ENCODE measurements around the gene C4orf17.
"Not testable (repeated sequence)": the region's sequence is repeated elsewhere in the genome, so short reads cannot be mapped to it uniquely, and the experiment has no call there.

DNA sequence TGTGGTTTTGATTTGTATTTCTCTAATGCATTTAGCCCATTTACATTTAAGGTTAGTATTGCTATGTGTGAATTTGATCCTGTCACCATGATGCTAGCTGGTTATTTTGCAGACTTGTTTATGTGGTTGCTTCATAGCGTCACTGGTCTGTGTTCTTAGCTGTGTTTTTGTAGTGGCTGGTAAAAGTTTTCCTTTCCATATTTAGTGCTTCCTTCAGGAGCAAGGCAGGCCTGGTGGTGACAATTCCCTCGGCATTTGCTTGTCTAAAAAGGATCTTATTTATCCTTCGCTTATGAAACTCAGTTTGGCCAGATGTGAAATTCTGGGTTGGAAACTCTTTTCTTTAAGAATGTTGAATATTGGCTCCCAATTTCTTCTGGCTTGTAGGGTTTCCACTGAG lies 23.9 kb downstream of the C4orf17 start:
- TF ChIP-seq, protein P1, sequence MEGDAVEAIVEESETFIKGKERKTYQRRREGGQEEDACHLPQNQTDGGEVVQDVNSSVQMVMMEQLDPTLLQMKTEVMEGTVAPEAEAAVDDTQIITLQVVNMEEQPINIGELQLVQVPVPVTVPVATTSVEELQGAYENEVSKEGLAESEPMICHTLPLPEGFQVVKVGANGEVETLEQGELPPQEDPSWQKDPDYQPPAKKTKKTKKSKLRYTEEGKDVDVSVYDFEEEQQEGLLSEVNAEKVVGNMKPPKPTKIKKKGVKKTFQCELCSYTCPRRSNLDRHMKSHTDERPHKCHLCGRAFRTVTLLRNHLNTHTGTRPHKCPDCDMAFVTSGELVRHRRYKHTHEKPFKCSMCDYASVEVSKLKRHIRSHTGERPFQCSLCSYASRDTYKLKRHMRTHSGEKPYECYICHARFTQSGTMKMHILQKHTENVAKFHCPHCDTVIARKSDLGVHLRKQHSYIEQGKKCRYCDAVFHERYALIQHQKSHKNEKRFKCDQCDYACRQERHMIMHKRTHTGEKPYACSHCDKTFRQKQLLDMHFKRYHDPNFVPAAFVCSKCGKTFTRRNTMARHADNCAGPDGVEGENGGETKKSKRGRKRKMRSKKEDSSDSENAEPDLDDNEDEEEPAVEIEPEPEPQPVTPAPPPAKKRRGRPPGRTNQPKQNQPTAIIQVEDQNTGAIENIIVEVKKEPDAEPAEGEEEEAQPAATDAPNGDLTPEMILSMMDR (conservative IDR thresholded peaks at IDR 0.05; ENCODE audit: low read depth, low read length): not testable (repeated sequence)
- not testable (repeated sequence) for TF ChIP-seq EZH2 (IDR thresholded peaks at IDR 0.05; ENCODE audit: borderline replicate concordance, low read depth, low read length, poor library complexity, severe bottlenecking)

Data from A673 (cell line).